Smooth muscle cell (in vitro differentiated cells): Measurements from ENCODE around the gene RETREG2. TPM values are rescaled to one million over a fixed set of nuclear protein-coding genes. Genes with fewer than 3 reads are reported as not detected.
A peak's percentile ranks its signal among the peaks of the same experiment; 100 is the strongest.

Experiments used
- DNase-seq: peaks from one replicate; lab custom pipeline; 2025; ENCODE audit not compliant: unreplicated experiment; lab: John Stamatoyannopoulos, UW
- H2AFZ ChIP-seq: fragments of 200-600 bp; sonication (generic); 2 replicates; pipeline ENCODE4 v1.6.0; 2016; ENCODE audit warnings: antibody characterized with exemption, low read depth, mild to moderate bottlenecking
- H3F3A ChIP-seq: fragments of 200-600 bp; sonication (generic); 2 replicates; pipeline ENCODE4 v1.6.0; 2017; ENCODE audit warnings: antibody characterized with exemption, low read depth
- H3K27ac ChIP-seq: fragments of 200-600 bp; sonication (generic); 2 replicates; pipeline ENCODE4 v1.5.1; 2016; ENCODE audit warnings: low read depth, mild to moderate bottlenecking
- H3K27me3 ChIP-seq: fragments of 200-600 bp; sonication (generic); 2 replicates; pipeline ENCODE4 v1.6.1; 2016; ENCODE audit warnings: low read depth, mild to moderate bottlenecking
- H3K36me3 ChIP-seq: fragments of 200-600 bp; sonication (generic); 2 replicates; pipeline ENCODE4 v1.5.1; 2016; ENCODE audit warnings: low read depth
- H3K4me1 ChIP-seq: fragments of 200-600 bp; sonication (generic); 2 replicates; pipeline ENCODE4 v1.5.1; 2016; ENCODE audit warnings: low read depth
- H3K4me2 ChIP-seq: fragments of 200-600 bp; sonication (generic); 2 replicates; pipeline ENCODE4 v1.6.0; 2016; ENCODE audit warnings: mild to moderate bottlenecking
- H3K4me3 ChIP-seq: fragments of 200-600 bp; sonication (generic); 2 replicates; pipeline ENCODE4 v1.5.1; 2016; ENCODE audit warnings: mild to moderate bottlenecking
- H3K79me2 ChIP-seq: fragments of 200-600 bp; sonication (generic); 2 replicates; pipeline ENCODE4 v1.6.0; 2016; ENCODE audit warnings: low read depth, mild to moderate bottlenecking
- H3K9ac ChIP-seq: fragments of 200-600 bp; sonication (generic); 2 replicates; pipeline ENCODE4 v1.6.0; 2016; ENCODE audit warnings: low read depth
- H3K9me3 ChIP-seq: fragments of 200-600 bp; sonication (generic); replicated peaks from 2 replicates; pipeline ENCODE4 v1.5.1; 2016; ENCODE audit warnings: low read depth
- H4K20me1 ChIP-seq: fragments of 200-600 bp; sonication (generic); 2 replicates; pipeline ENCODE4 v1.6.0; 2016; ENCODE audit warnings: low read depth
- CTCF ChIP-seq: fragments of 200-600 bp; sonication (generic); IDR thresholded peaks from 2 replicates; pipeline ENCODE4 v1.5.1; 2017; ENCODE audit warnings: borderline replicate concordance, mild to moderate bottlenecking, antibody characterized with exemption; ENCODE audit not compliant: insufficient read depth, poor library complexity, severe bottlenecking
- WGBS: methylation state at CpG from one replicate; pipeline ENCODE4 v1.1.7; 2016; ENCODE audit warnings: low lambda C conversion rate; 5-methylcytosine and 5-hydroxymethylcytosine counted together
- polyA plus RNA-seq: library from polyadenylated mRNA; unstranded; fragments of >200 nt; fragmentation: Nextera tagmentation; extraction: Ambion mirVana; gene quantifications from 2 replicates; pipeline ENCODE4 v1.2.1, GENCODE V29; 2016
- total RNA-seq: library from RNA; depleted of rRNA; stranded (reverse); fragments of >200 nt; gene quantifications from 2 replicates; pipeline ENCODE4 v1.2.3, GENCODE V29; 2014

The RETREG2 gene
- total and polyA plus RNA-seq, 2 experiments from 2014 or later, result 48.7 to 57.2 TPM

DNA sequence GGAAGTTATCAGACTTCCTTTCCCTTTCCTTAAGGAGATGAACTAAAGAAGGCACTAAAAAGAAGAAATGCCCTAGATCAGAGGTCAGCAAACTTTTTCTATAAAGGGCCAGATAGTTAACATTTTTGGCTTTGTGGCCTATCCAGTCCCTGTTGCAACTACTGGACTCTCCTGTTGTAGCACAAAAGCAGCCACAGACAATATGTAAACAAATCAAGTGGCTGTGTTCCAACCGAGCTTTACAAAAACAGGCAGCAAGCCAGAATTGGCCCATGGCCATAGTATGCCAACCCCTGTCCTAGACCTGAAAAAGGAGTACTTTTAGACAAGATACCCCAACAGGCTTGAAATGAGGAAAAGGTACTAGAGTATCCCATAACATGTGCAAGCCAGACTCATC lies 28.4 kb upstream of the RETREG2 start:
- TF ChIP-seq CTCF, result no peak
- H3K4me2 ChIP-seq, result no peak overlapping the region

DNA sequence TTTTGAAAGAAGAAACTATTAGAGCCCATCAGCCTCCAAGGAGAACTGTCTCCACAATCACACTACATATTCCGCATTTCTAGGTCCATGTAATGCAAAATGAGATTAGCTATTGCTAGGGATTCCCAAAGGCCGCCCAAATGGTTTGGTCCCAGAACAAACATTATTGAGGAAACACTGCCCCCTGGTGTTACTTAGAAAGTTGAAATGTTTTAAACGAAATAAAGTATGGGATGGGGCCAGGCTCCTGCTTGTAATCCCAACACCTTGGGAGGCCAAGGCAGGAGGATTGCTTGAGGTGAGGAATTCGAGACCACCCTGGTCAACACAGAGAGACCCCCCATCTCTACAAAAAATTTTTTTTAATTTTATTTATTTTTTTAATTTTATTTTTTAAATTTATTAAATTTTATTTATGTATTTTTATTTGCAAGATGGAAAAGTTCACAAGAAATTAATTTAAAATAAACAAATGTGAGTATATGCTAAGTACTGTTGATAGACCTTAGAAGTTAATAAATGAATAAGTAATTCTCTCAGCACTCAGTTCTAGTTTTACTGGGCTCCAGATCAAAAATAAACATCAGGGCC lies 22.9 kb upstream of the RETREG2 start:
- H4K20me1 ChIP-seq, result no peaks in the 10 kb centered on the region
- H3K36me3 ChIP-seq, result peaks cover 3% of the 10 kb centered on the region
- no peak overlapping the region for H3K4me2 ChIP-seq
- no peak overlapping the region for H3K4me3 ChIP-seq
- 14% methylated on average over 4 of the region's 4 CpGs for WGBS
- no peak for DNase-seq
- H3F3A ChIP-seq, result no peaks in the 10 kb centered on the region
- H3K9ac ChIP-seq, result no peak overlapping the region
- peaks cover 4% of the 10 kb centered on the region for H3K4me1 ChIP-seq
- TF ChIP-seq CTCF, result peak; percentile 74
- H3K27me3 ChIP-seq, result no peaks in the 10 kb centered on the region
- H3K79me2 ChIP-seq, result no peaks in the 10 kb centered on the region
- no peak overlapping the region for H2AFZ ChIP-seq
- no peak overlapping the region for H3K27ac ChIP-seq
- H3K9me3 ChIP-seq, result no peaks in the 10 kb centered on the region

More for the DNA sequence above, 28.4 kb upstream of the RETREG2 start:
- no peaks in the 10 kb centered on the region for H3K4me1 ChIP-seq
- H3K79me2 ChIP-seq, result no peaks in the 10 kb centered on the region
- 35% methylated on average over 1 of the region's 1 CpG for WGBS
- no peaks in the 10 kb centered on the region for H3K9me3 ChIP-seq
- no peak for DNase-seq
- no peaks in the 10 kb centered on the region for H3F3A ChIP-seq
- no peaks in the 10 kb centered on the region for H4K20me1 ChIP-seq
- H3K27me3 ChIP-seq, result no peaks in the 10 kb centered on the region
- no peak overlapping the region for H3K4me3 ChIP-seq
- H3K9ac ChIP-seq, result no peak overlapping the region
- H3K36me3 ChIP-seq, result peaks cover 3% of the 10 kb centered on the region
- no peak overlapping the region for H2AFZ ChIP-seq
- H3K27ac ChIP-seq, result no peak overlapping the region

GRCh38 chr2:219157396-219157795 lies 20.7 kb upstream of the RETREG2 start:
- H3K9me3 ChIP-seq, result no peaks in the 10 kb centered on the region
- H3K4me3 ChIP-seq, result no peak overlapping the region
- 84% methylated on average over 8 of the region's 8 CpGs for WGBS
- peaks cover 3% of the 10 kb centered on the region for H3K36me3 ChIP-seq
- H2AFZ ChIP-seq, result no peak overlapping the region
- peaks cover 4% of the 10 kb centered on the region for H3K4me1 ChIP-seq
- no peak for DNase-seq
- H3K79me2 ChIP-seq, result no peaks in the 10 kb centered on the region
- H3F3A ChIP-seq, result no peaks in the 10 kb centered on the region
- H3K27ac ChIP-seq, result no peak overlapping the region
- no peak overlapping the region for H3K4me2 ChIP-seq
- H3K9ac ChIP-seq, result no peak overlapping the region
- H3K27me3 ChIP-seq, result no peaks in the 10 kb centered on the region
- no peak for TF ChIP-seq CTCF
- H4K20me1 ChIP-seq, result no peaks in the 10 kb centered on the region

DNA sequence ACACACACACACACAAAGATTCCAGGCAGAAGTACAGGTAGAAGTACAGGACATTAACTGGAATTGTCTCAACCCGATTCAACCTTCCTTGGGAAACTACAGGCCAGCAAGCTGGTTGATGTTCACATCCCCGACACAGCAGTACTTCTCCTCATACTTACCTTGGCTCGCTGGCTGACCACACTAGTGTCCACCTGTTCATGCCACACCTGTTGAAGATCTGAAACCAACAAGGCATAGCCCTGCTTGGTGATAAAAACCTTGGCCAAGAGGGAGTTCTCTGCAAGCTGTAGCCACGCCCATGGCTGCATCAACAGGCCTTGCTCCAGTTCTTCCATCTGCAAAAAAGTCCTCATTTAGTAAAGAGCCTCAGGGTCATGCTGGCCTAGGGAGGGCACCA lies 20.1 kb upstream of the RETREG2 start:
- H2AFZ ChIP-seq, result no peak overlapping the region
- no peak overlapping the region for H3K27ac ChIP-seq
- no peaks in the 10 kb centered on the region for H3K9me3 ChIP-seq
- no peak for DNase-seq
- H3K9ac ChIP-seq, result no peak overlapping the region
- WGBS, result 94% methylated on average over 4 of the region's 4 CpGs
- peaks cover 4% of the 10 kb centered on the region for H3K4me1 ChIP-seq
- H3K27me3 ChIP-seq, result no peaks in the 10 kb centered on the region
- H3K4me2 ChIP-seq, result no peak overlapping the region
- H3F3A ChIP-seq, result no peaks in the 10 kb centered on the region
- no peaks in the 10 kb centered on the region for H3K79me2 ChIP-seq
- TF ChIP-seq CTCF, result no peak
- no peak overlapping the region for H3K4me3 ChIP-seq
- H4K20me1 ChIP-seq, result no peaks in the 10 kb centered on the region
- H3K36me3 ChIP-seq, result peaks cover 3% of the 10 kb centered on the region
